ENCODE results near the gene PIGA. TPM values are rescaled to one million over a fixed set of nuclear protein-coding genes. Genes with fewer than 3 reads are reported as not detected.

PIGA gene
- total RNA-seq, 1 donor from 2014 or later: 8.2 TPM

DNA sequence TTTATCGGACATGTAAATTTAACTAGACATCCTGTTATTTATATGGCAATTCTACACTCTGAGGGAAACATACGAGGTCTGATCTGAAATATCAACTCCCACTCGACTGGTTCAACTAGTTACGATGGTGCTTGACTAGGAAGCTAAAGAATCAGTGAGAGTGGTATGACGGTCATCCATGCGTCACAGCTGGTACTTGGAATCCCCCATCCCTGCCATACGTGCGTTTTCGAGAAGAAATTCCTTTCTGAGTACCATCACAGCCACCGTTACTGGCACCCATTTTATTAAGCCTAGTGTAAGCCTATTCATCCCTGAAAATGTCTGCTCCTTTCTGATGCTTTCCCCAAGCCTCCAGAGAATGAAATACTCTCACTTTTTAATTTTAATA is 695 bp upstream of the PIGA start:
- peak overlapping the region; percentile 89 for H3K4me3 Mint-ChIP-seq (ENCODE audit: unreplicated experiment)
- H3K9me3 Mint-ChIP-seq (ENCODE audit: low read depth): no peaks in the 10 kb centered on the region
- peaks cover 13% of the 10 kb centered on the region for H3K4me1 Mint-ChIP-seq (ENCODE audit: low read depth)
- H3K36me3 Mint-ChIP-seq (ENCODE audit: low read depth): no peaks in the 10 kb centered on the region
- TF ChIP-seq, protein P1, sequence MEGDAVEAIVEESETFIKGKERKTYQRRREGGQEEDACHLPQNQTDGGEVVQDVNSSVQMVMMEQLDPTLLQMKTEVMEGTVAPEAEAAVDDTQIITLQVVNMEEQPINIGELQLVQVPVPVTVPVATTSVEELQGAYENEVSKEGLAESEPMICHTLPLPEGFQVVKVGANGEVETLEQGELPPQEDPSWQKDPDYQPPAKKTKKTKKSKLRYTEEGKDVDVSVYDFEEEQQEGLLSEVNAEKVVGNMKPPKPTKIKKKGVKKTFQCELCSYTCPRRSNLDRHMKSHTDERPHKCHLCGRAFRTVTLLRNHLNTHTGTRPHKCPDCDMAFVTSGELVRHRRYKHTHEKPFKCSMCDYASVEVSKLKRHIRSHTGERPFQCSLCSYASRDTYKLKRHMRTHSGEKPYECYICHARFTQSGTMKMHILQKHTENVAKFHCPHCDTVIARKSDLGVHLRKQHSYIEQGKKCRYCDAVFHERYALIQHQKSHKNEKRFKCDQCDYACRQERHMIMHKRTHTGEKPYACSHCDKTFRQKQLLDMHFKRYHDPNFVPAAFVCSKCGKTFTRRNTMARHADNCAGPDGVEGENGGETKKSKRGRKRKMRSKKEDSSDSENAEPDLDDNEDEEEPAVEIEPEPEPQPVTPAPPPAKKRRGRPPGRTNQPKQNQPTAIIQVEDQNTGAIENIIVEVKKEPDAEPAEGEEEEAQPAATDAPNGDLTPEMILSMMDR (IDR thresholded peaks at IDR 0.05): no peak
- DNase-seq (ENCODE audit: low spot score): no peak
- peaks cover 10% of the 10 kb centered on the region for H3K27me3 Mint-ChIP-seq (ENCODE audit: low read depth)
- H3K27ac Mint-ChIP-seq (ENCODE audit: unreplicated experiment): peak overlapping the region; percentile 73

DNA sequence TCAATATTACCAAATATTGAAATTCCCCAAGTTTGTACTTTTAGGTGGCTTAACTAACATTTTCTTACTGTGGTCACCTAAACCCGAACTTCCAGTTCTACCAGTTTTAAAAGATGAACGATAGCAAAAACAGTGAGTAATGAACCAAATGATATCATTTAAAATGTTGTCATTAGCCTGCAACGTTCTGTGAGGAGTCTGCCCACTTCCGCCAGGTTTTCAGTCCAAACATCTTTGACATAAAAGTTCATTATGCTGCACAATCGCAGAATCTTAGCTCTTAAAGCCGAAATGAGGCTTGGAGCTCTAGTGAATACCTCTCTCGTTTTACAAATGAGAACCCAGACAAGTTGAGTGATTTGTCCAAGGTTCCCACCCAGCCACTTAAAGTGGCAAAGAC is 762 bp downstream of the PIGA start:
- TF ChIP-seq, protein P1 (IDR thresholded peaks at IDR 0.05): no peak
- Mint-ChIP-seq H3K36me3 (ENCODE audit: low read depth) (no peaks in the 10 kb centered on the region), H3K9me3 (ENCODE audit: low read depth) (no peaks in the 10 kb centered on the region), H3K27me3 (ENCODE audit: low read depth) (peaks cover 3% of the 10 kb centered on the region), H3K27ac (ENCODE audit: unreplicated experiment) (peak overlapping the region; percentile 93), H3K4me3 (ENCODE audit: unreplicated experiment) (peak overlapping the region; percentile 89), H3K4me1 (ENCODE audit: low read depth) (peaks cover 13% of the 10 kb centered on the region)
- DNase-seq (ENCODE audit: low spot score): no peak

GRCh38 chrX:15328821-15329220 is 6.5 kb downstream of the PIGA start:
- H3K4me3 Mint-ChIP-seq (ENCODE audit: unreplicated experiment): no peak overlapping the region

DNA sequence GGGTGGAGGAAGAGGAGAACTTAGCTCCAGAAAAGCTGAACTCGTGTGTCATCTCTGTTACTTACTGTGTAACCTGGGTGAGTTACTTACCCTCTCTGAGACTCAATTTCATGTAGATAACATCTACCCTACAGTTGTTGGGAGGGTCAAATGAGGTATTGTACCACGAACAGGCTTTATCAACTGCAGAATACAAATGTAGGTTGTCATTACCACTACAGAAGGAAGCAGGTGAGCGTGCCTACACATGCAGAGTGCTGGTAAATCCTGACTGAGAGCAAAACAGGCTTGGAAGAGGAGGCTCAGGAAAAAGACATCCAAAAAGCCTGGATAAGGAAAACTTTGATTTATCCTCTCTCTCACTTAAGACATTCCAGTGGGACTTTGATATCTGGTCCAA is 7.2 kb downstream of the PIGA start:
- TF ChIP-seq, protein P1 (IDR thresholded peaks at IDR 0.05): no peak
- peaks cover 4% of the 10 kb centered on the region for H3K27me3 Mint-ChIP-seq (ENCODE audit: low read depth)
- peaks cover 1% of the 10 kb centered on the region for H3K36me3 Mint-ChIP-seq (ENCODE audit: low read depth)
- H3K4me1 Mint-ChIP-seq (ENCODE audit: low read depth): no peaks in the 10 kb centered on the region
- H3K27ac Mint-ChIP-seq (ENCODE audit: unreplicated experiment): no peak overlapping the region
- H3K4me3 Mint-ChIP-seq (ENCODE audit: unreplicated experiment): no peak overlapping the region
- DNase-seq (ENCODE audit: low spot score): no peak
- no peaks in the 10 kb centered on the region for H3K9me3 Mint-ChIP-seq (ENCODE audit: low read depth)

More at GRCh38 chrX:15328821-15329220, 6.5 kb downstream of the PIGA start:
- no peaks in the 10 kb centered on the region for H3K9me3 Mint-ChIP-seq (ENCODE audit: low read depth)
- TF ChIP-seq, protein P1 (IDR thresholded peaks at IDR 0.05): no peak
- H3K27me3 Mint-ChIP-seq (ENCODE audit: low read depth): peaks cover 2% of the 10 kb centered on the region
- DNase-seq (ENCODE audit: low spot score): no peak
- H3K4me1 Mint-ChIP-seq (ENCODE audit: low read depth): no peaks in the 10 kb centered on the region
- H3K27ac Mint-ChIP-seq (ENCODE audit: unreplicated experiment): no peak overlapping the region
- peaks cover 1% of the 10 kb centered on the region for H3K36me3 Mint-ChIP-seq (ENCODE audit: low read depth)

DNA sequence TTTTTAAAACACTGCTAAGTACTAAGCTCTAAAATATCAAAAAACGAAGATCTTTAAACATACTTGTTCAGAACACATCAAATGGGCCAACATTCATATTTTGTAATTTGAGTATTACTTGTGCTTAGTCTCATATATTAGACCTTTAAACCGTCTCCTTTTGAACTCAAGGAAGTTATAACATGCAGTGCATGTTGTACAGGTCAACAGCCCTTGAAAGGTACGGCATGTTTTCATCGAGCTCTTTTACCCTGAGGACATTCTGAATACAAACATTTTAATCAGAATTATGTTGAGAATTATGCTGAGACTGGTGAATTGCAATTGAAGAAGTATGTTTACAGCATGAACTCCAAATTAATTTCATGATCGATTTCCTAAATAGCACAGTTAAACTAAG is 12.9 kb downstream of the PIGA start:
- H3K4me3 Mint-ChIP-seq (ENCODE audit: unreplicated experiment): no peak overlapping the region
- H3K27me3 Mint-ChIP-seq (ENCODE audit: low read depth): peaks cover 9% of the 10 kb centered on the region
- no peak for DNase-seq (ENCODE audit: low spot score)
- no peak overlapping the region for H3K27ac Mint-ChIP-seq (ENCODE audit: unreplicated experiment)
- TF ChIP-seq, protein P1 (IDR thresholded peaks at IDR 0.05): no peak
- H3K4me1 Mint-ChIP-seq (ENCODE audit: low read depth): no peaks in the 10 kb centered on the region
- H3K36me3 Mint-ChIP-seq (ENCODE audit: low read depth): peaks cover 6% of the 10 kb centered on the region
- H3K9me3 Mint-ChIP-seq (ENCODE audit: low read depth): no peaks in the 10 kb centered on the region
